Sigmoid colon (tissue), 4 donors: ENCODE results near the gene FYN.

Experiments used
- EP300 ChIP-seq, 4 donors: sonication (generic); formaldehyde crosslinking; IDR thresholded peaks; one replicate each; pipeline ENCODE4 v1.6.1; 2017; ENCODE audit warnings: antibody characterized with exemption in 4 of 4
- POLR2A ChIP-seq, 2 donors: fragments of 450-650 bp; IDR thresholded peaks; one replicate each; pipeline ENCODE4 v1.6.1; 2016; ENCODE audit warnings: antibody characterized with exemption in 2 of 2, mild to moderate bottlenecking in 2 of 2, moderate library complexity in 2 of 2
- POLR2AphosphoS5 ChIP-seq, 4 donors: sonication (generic); formaldehyde crosslinking; IDR thresholded peaks; one replicate each; pipeline ENCODE4 v1.6.1; 2017; ENCODE audit warnings: antibody characterized with exemption in 4 of 4
- TF ChIP-seq, protein P1 (sequence below), 4 experiments: fragments of 450-650 bp in 3 of 4; fragments of 200-600 bp in 1 of 4; IDR thresholded peaks; one replicate each; pipeline ENCODE4 v1.5.1; 2016 to 2019; ENCODE audit warnings: antibody characterized with exemption in 4 of 4, mild to moderate bottlenecking in 3 of 4, moderate library complexity in 2 of 4

DNA sequence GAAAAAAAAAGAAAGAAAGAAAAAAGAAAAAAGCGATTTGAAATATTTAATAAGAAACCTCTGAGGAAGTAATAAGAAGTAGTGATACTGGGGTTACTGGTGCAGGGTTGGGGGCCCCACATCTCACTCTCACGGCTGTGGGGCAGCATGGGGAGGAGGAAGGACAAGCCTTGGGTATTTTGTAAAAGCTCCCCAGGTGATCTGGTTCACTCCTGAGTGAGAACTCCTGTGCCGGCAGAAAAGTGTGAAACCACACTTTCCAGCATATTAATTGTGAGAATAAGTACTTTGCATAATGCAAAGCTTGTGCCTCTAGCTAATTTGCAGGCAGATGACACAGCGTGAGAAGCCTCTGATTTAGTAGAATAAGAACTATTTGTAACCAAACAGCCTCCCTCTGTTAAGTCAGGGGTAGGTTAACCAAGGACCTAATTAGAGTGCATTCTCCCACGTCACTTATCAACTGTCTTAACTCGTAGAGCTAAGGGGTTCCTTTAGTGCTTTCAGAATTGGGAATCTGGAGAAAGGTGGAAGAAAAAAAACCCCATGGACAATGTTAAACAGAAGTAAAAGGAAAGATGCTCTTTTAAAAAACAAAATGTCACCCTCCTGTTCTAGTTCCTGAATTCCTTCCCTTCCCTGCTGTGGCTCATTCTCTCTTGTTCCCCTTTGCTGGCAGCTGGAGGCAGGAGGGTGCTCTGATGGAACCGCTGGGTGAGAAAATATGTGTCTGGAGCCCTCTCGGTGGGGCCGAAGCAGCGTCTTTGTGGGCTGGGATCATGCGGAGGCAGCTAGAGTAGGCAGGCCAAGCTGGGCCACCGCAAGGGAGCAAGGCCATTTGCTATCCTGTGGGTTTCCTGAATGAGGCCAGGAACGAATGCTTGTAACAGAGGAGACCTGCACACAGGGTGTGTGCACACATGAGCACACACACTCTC, 108.7 kb downstream of the FYN start:
- TF ChIP-seq POLR2A (IDR thresholded peaks at IDR 0.05) (no peak), POLR2AphosphoS5 (IDR thresholded peaks at IDR 0.05) (no peak), EP300 (IDR thresholded peaks at IDR 0.05) (no peak)
- TF ChIP-seq, protein P1, sequence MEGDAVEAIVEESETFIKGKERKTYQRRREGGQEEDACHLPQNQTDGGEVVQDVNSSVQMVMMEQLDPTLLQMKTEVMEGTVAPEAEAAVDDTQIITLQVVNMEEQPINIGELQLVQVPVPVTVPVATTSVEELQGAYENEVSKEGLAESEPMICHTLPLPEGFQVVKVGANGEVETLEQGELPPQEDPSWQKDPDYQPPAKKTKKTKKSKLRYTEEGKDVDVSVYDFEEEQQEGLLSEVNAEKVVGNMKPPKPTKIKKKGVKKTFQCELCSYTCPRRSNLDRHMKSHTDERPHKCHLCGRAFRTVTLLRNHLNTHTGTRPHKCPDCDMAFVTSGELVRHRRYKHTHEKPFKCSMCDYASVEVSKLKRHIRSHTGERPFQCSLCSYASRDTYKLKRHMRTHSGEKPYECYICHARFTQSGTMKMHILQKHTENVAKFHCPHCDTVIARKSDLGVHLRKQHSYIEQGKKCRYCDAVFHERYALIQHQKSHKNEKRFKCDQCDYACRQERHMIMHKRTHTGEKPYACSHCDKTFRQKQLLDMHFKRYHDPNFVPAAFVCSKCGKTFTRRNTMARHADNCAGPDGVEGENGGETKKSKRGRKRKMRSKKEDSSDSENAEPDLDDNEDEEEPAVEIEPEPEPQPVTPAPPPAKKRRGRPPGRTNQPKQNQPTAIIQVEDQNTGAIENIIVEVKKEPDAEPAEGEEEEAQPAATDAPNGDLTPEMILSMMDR (IDR thresholded peaks at IDR 0.05) = no peak
